ENCODE data around the gene PERM1. TPM values are rescaled to one million over a fixed set of nuclear protein-coding genes. Genes with fewer than 3 reads are reported as not detected.

Gene PERM1
- polyA plus RNA-seq, 1 donor (not counting 4 experiments of a cell fraction or from before 2014, with no cell fraction given), result not detected

GRCh38 chr1:967466-968343, 14.2 kb downstream of the PERM1 start:
- Histone ChIP-seq H3K79me2 (ENCODE audit: control insufficient read depth, insufficient read depth, low read length) (no peaks in the 10 kb centered on the region), H3K36me3 (ENCODE audit: control insufficient read depth in 2 of 2, extremely low read depth in 1 of 2, insufficient read depth in 2 of 2, low read length in 2 of 2) (peaks cover 0 to 5% of the 10 kb centered on the region in 2 experiments), H2AFZ (ENCODE audit: control insufficient read depth, low read length) (no peak overlapping the region), H3K4me1 (ENCODE audit: control insufficient read depth, extremely low read depth, insufficient read depth, low read length) (peaks cover 13% of the 10 kb centered on the region), H3K27ac (ENCODE audit: control insufficient read depth, insufficient read depth, low read length) (peak overlapping the region; percentile 96), H3K4me2 (ENCODE audit: control insufficient read depth, extremely low read depth, insufficient read depth, low read depth, low read length) (peak overlapping the region; percentile 94), H3K9ac (ENCODE audit: control insufficient read depth, extremely low read depth, insufficient read depth, low read length) (peak overlapping the region; percentile 97), H3K4me3 (ENCODE audit: control insufficient read depth in 2 of 3, extremely low read depth in 1 of 3, insufficient read depth in 2 of 3, low read depth in 1 of 3, low read length in 3 of 3) (peak overlapping the region; percentile 63 to 84 (median 70)), H4K20me1 (ENCODE audit: control insufficient read depth, extremely low read depth, insufficient read depth, low read length) (no peaks in the 10 kb centered on the region), H3K9me1 (ENCODE audit: control insufficient read depth, extremely low read depth, insufficient read depth, low read length) (no peaks in the 10 kb centered on the region), H3K27me3 (ENCODE audit: control insufficient read depth, extremely low read depth, insufficient read depth, low read length) (no peaks in the 10 kb centered on the region), H3K9me3 (ENCODE audit: control insufficient read depth, low read depth, low read length) (no peaks in the 10 kb centered on the region)
- FAIRE-seq (no peak), DNase-seq (ENCODE audit: low read depth, low spot score) (no peak)
- dilution Hi-C loops (cut with MboI; ENCODE audit: extremely low pct_ligation_motif_present, low sequenced_read_pairs), result no loop called here
- TF ChIP-seq EZH2 (IDR thresholded peaks at IDR 0.05; ENCODE audit: low read length), result no peak
- TF ChIP-seq, protein P1, sequence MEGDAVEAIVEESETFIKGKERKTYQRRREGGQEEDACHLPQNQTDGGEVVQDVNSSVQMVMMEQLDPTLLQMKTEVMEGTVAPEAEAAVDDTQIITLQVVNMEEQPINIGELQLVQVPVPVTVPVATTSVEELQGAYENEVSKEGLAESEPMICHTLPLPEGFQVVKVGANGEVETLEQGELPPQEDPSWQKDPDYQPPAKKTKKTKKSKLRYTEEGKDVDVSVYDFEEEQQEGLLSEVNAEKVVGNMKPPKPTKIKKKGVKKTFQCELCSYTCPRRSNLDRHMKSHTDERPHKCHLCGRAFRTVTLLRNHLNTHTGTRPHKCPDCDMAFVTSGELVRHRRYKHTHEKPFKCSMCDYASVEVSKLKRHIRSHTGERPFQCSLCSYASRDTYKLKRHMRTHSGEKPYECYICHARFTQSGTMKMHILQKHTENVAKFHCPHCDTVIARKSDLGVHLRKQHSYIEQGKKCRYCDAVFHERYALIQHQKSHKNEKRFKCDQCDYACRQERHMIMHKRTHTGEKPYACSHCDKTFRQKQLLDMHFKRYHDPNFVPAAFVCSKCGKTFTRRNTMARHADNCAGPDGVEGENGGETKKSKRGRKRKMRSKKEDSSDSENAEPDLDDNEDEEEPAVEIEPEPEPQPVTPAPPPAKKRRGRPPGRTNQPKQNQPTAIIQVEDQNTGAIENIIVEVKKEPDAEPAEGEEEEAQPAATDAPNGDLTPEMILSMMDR (optimal IDR thresholded peaks at IDR 0.05 in 1 of 3, IDR thresholded peaks at IDR 0.05 in 1 of 3, conservative IDR thresholded peaks at IDR 0.05 in 1 of 3; ENCODE audit: extremely low read depth in 1 of 3, insufficient read depth in 2 of 3, low read length in 3 of 3), result no peak

DNA sequence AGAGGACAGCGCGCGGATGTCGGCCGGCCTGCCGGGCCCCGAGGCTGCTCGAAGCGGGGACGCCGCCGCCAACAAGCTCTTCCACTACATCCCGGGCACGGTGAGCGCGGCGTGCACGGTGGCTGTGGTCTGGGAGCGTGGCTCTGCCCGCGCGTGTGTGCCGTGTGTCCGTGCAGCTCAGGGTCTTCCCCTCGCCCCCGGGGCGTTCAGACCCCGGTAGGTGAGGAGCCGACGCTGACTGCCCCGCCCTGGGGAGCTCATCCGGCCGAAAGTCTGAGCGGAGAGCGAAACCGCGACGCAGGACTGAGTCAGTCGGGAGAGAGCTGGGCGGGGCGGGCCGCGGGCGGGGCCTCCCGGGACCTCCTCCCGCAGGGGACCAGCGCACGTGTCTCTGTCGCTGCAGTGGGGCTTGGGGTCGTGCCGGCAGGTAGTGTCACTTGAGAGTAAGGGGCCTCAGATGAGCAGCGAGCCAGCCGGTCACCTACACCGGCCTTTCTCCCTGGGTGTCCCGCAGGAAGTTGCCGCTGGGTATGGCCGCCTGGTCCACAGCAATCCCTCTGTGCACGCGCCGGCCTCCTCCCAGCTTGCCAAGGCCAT, 15.1 kb downstream of the PERM1 start:
- peaks cover 13% of the 10 kb centered on the region for H3K4me1 ChIP-seq (ENCODE audit: control insufficient read depth, extremely low read depth, insufficient read depth, low read length)

More for the DNA sequence above, 15.1 kb downstream of the PERM1 start:
- Histone ChIP-seq H4K20me1 (ENCODE audit: control insufficient read depth, extremely low read depth, insufficient read depth, low read length) (no peaks in the 10 kb centered on the region), H3K27me3 (ENCODE audit: control insufficient read depth, extremely low read depth, insufficient read depth, low read length) (no peaks in the 10 kb centered on the region), H3K9me3 (ENCODE audit: control insufficient read depth, low read depth, low read length) (no peaks in the 10 kb centered on the region), H3K9ac (ENCODE audit: control insufficient read depth, extremely low read depth, insufficient read depth, low read length) (peak overlapping the region; percentile 97), H3K4me2 (ENCODE audit: control insufficient read depth, extremely low read depth, insufficient read depth, low read depth, low read length) (peak overlapping the region; percentile 94), H3K36me3 (ENCODE audit: control insufficient read depth in 2 of 2, extremely low read depth in 1 of 2, insufficient read depth in 2 of 2, low read length in 2 of 2) (peaks cover 0 to 7% of the 10 kb centered on the region in 2 experiments), H3K4me3 (ENCODE audit: control insufficient read depth in 2 of 3, extremely low read depth in 1 of 3, insufficient read depth in 2 of 3, low read depth in 1 of 3, low read length in 3 of 3) (peak overlapping the region; percentile 70 to 85 (median 84)), H3K27ac (ENCODE audit: control insufficient read depth, insufficient read depth, low read length) (peak overlapping the region; percentile 96), H2AFZ (ENCODE audit: control insufficient read depth, low read length) (peak overlapping the region; percentile 75), H3K9me1 (ENCODE audit: control insufficient read depth, extremely low read depth, insufficient read depth, low read length) (no peaks in the 10 kb centered on the region), H3K79me2 (ENCODE audit: control insufficient read depth, insufficient read depth, low read length) (no peaks in the 10 kb centered on the region)
- DNase-seq (ENCODE audit: low read depth, low spot score) (no peak), FAIRE-seq (no peak)
- TF ChIP-seq, protein P1 (optimal IDR thresholded peaks at IDR 0.05 in 1 of 3, IDR thresholded peaks at IDR 0.05 in 1 of 3, conservative IDR thresholded peaks at IDR 0.05 in 1 of 3; ENCODE audit: extremely low read depth in 1 of 3, insufficient read depth in 2 of 3, low read length in 3 of 3), result no peak
- TF ChIP-seq EZH2 (IDR thresholded peaks at IDR 0.05; ENCODE audit: low read length), result no peak
- dilution Hi-C loops (cut with MboI; ENCODE audit: extremely low pct_ligation_motif_present, low sequenced_read_pairs), result no loop called here

All from keratinocyte (primary cell).